GM12875 (cell line): ENCODE results near the gene NHSL2.
"Not testable (repeated sequence)": the region's sequence is repeated elsewhere in the genome, so short reads cannot be mapped to it uniquely, and the experiment has no call there.

ENCODE experiments used
- H3K4me3 ChIP-seq: one replicate; pipeline ENCODE4 v1.5.1; 2011; ENCODE audit warnings: low read depth, low read length, control low read depth
- CTCF ChIP-seq: IDR thresholded peaks from 2 replicates; pipeline ENCODE4 v1.5.1; 2011; ENCODE audit warnings: low read depth, mild to moderate bottlenecking, control low read depth, inconsistent platforms, low read length, moderate library complexity, borderline replicate concordance; ENCODE audit not compliant: insufficient read depth

The NHSL2 gene

DNA sequence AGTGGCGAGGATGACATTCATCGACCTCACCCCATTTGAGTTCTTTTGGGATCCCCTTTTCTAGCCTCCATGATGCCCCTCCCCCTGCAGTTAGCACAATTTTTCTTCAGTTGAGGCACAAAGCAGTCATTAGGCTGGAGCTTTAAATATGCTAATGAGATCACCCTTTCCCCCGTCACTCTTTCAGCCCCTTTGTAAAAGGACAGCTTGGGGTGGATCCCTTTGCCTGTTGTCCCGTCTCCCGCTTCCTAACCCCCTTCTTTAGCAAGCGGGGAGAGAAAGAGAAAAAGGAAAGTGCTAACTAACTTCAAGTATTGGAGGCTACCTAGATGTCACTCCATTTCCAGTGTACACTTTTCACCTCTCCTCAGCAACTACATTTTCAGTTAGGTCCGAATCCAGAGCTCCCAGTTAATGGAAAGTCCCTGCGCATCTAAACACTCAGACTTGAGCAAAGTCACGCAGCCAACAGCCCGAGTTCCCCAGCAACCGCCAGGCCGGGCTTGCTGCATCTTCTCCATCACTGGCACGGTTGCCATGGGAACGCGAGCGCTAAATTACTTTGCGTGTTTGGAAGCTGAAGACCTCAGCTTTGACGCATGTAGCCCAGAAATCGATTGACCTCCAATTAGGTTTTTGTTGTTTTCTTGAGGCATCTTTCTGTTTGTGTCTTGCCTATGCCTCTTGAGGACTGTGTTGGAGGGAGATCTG lies 144.3 kb downstream of the NHSL2 start:
- no peak for TF ChIP-seq CTCF
- no peak overlapping the region for H3K4me3 ChIP-seq

- TF ChIP-seq CTCF: no peak
- H3K4me3 ChIP-seq: no peak overlapping the region
These were observed 146.7 kb downstream of the NHSL2 start for GRCh38 chrX:72057331-72057730.

DNA sequence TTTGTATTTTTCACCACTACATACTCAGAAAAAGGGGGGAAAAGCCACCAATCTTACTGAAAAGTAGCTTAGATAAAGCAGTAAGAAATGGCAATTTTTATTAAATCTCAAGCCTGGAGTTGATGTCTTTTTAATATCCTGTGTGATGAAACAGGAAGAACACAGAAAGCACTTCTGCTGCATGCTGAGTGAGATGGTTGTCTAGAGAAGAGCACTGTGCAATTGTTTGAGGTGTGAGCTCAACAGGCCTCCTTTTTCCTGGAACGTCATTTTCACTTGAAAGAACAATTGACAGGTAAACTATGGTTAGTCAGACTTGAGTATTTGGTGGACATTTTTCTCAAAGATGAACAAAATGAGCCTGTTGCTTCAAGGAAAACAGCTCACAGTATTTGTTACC lies 147.2 kb downstream of the NHSL2 start:
- H3K4me3 ChIP-seq: no peak overlapping the region
- TF ChIP-seq CTCF: no peak

GRCh38 chrX:72058346-72058745 lies 147.7 kb downstream of the NHSL2 start:
- not testable (repeated sequence) for H3K4me3 ChIP-seq

DNA sequence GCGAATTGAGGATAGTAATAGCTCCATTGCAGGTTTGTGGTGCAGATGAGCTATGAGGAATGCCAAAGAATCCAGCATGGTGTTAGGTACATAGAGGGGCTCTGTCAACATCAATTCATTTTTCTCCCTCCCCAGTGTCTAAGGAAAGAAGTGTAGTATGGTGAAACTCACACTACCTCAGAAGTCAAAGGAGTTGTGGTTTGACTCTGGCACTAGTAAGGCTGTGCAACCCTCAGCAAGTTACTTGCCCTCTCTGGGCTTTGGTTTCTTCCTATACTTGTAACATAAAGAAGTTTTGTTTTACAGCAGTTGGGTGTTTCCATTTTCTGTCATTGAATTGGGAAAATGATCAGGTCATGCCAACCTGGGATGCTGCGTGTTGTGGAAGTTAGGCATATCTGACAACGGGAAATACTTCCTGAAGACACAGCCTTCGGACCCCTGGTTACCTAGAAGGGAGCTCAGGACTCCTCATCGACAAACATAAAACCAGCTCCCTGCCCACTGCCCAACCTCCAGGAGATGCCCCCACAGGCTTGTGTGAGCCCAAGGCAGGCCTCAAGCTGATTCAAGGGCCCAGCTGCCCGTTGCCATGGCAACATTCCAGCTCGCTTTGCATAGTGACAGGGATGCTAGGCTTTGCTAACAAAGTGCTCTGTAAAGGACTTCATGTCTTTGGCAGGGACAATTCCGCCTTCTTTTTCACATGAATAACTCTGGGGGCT lies 149.7 kb downstream of the NHSL2 start:
- no peak overlapping the region for H3K4me3 ChIP-seq
- no peak for TF ChIP-seq CTCF

GRCh38 chrX:72060921-72061490 lies 150.4 kb downstream of the NHSL2 start:
- TF ChIP-seq CTCF: no peak

GRCh38 chrX:72062916-72063315 lies 152.3 kb downstream of the NHSL2 start:
- H3K4me3 ChIP-seq: no peak overlapping the region
- no peak for TF ChIP-seq CTCF

More at GRCh38 chrX:72060921-72061490, 150.4 kb downstream of the NHSL2 start:
- H3K4me3 ChIP-seq: no peak overlapping the region
